Heart left ventricle (tissue), 16 donors: ENCODE results near the gene PACS2. TPM values are rescaled to one million over a fixed set of nuclear protein-coding genes. Genes with fewer than 3 reads are reported as not detected.

Experiments used
- ATAC-seq, 4 donors: fragments of 200-7000 bp; cut with Tn5 transposase; one replicate each; pipeline ENCODE4 v1.9.1; 2020 to 2022; ENCODE audit warnings: moderate library complexity in 4 of 4, mild to moderate bottlenecking in 3 of 4, moderate number of reproducible peaks in 1 of 4
- DNase-seq, 5 donors: peaks; one replicate each; pipeline ENCODE4 v3.0.0-alpha.2; 2020
- H3K27ac ChIP-seq, 12 donors: fragments of 200-600 bp; sonication (generic) in 4 of 12; one replicate each; pipeline versions ENCODE4 v1.5.0 to v1.8.0; 2016 to 2022; ENCODE audit warnings: mild to moderate bottlenecking in 2 of 12
- H3K27me3 ChIP-seq, 9 donors: fragments of 200-600 bp; sonication (generic) in 2 of 9; one replicate each; pipeline versions ENCODE4 v1.5.1 to v1.8.0; 2016 to 2022; ENCODE audit warnings: mild to moderate bottlenecking in 3 of 9
- H3K36me3 ChIP-seq, 9 donors: fragments of 200-600 bp; sonication (generic) in 2 of 9; one replicate each; pipeline versions ENCODE4 v1.5.0 to v1.8.0; 2018 to 2022; ENCODE audit warnings: mild to moderate bottlenecking in 2 of 9
- H3K4me1 ChIP-seq, 12 donors: fragments of 200-600 bp; sonication (generic) in 4 of 12; one replicate each; pipeline versions ENCODE4 v1.5.0 to v1.8.0; 2016 to 2022; ENCODE audit warnings: mild to moderate bottlenecking in 3 of 12
- H3K4me3 ChIP-seq, 12 donors: fragments of 200-600 bp; sonication (generic) in 4 of 12; one replicate each; pipeline versions ENCODE4 v1.5.0 to v1.8.0; 2017 to 2022; ENCODE audit warnings: mild to moderate bottlenecking in 9 of 12, moderate library complexity in 4 of 12
- H3K9me3 ChIP-seq, 12 donors: fragments of 200-600 bp; sonication (generic) in 4 of 12; one replicate each; pipeline versions ENCODE4 v1.5.0 to v1.8.0; 2016 to 2022; ENCODE audit warnings: mild to moderate bottlenecking in 1 of 12
- POLR2A ChIP-seq, 2 donors: fragments of 450-650 bp; IDR thresholded peaks; one replicate each; pipeline ENCODE4 v1.6.1; 2017; ENCODE audit warnings: antibody characterized with exemption in 2 of 2, mild to moderate bottlenecking in 2 of 2, moderate library complexity in 2 of 2
- WGBS, 4 donors: extraction: QIAGEN DNeasy Blood & Tissue Kit in 2 of 4; methylation state at CpG; one replicate each; pipeline versions ENCODE4 v1.1.5 to v1.1.7; 2013 to 2018; 5-methylcytosine and 5-hydroxymethylcytosine counted together
- intact Hi-C, 10 donors: fragments of 100-400 bp; cut with DNase I; formaldehyde crosslinking; loops; one replicate each; pipeline versions ENCODE4 v1.11.1 to v1.14.2; 2022
- polyA plus RNA-seq, 2 donors: library from polyadenylated mRNA; stranded (reverse); fragments of 200-250 nt; gene quantifications; one replicate each; pipeline ENCODE4 v1.2.3, GENCODE V29; 2013
- total RNA-seq, 9 donors: library from RNA; depleted of rRNA in 2 of 9; stranded (reverse); fragments of >200 nt in 2 of 9; fragmentation: NEBNext Ultra II Directional in 3 of 9; extraction: Animal tissue kit (Norgen Biotek cat#: 25700) in 3 of 9; gene quantifications; one replicate each; pipeline versions ENCODE4 v1.1.0 to v1.2.4, GENCODE V29; 2016 to 2023
- TF ChIP-seq, protein P1 (sequence below), 12 donors: fragments of 200-600 bp; sonication (generic) in 4 of 12; IDR thresholded peaks; one replicate each; pipeline versions ENCODE4 v1.5.0 to v1.8.0; 2018 to 2022; ENCODE audit warnings: antibody characterized with exemption in 12 of 12, mild to moderate bottlenecking in 5 of 12
- donor health status: ischemic (EF 13 %, LVEDD 7.1; RV severe dilation, severe dysfunction).
- donor health status: healthy with polysubstance abuse.
- donor health status: DM: no; HTN: yes; CAD: no.
- donor health status: DM: no; HTN: no; CAD: no.
- donor health status: ischemic (EF 25% LVEDD 6.9; RV normal size, moderate dysfunction).
- donor health status: ischemic (EF 25% LVEDD 5.7; RV mildly dilated, moderate dysfunction).
- donor health status: healthy.
- donor health status: DM: yes; HTN: yes; CAD: no.
- donor health status: ischemic (EF 35%, LVEDD 5.7; RV mildly dilated, moderate dysfunction).
- donor health status: nonischemic (EF 11% LVEDD 7.7; RV severe dilation, severe dysfunction).
- donor health status: DM: yes; HTN: yes; CAD: no.
- donor health status: PGD.
- donor health status: ischemic (EF 29% LVEDD 5.4; RV normal size, mild dysfunction).
- donor health status: nonischemic (EF 23%, LVEDD 6.1; RV moderate dilation, normal function).

The PACS2 gene
- total and polyA plus RNA-seq, 11 donors = 47.3 to 90.3 (median 60.8) TPM

DNA sequence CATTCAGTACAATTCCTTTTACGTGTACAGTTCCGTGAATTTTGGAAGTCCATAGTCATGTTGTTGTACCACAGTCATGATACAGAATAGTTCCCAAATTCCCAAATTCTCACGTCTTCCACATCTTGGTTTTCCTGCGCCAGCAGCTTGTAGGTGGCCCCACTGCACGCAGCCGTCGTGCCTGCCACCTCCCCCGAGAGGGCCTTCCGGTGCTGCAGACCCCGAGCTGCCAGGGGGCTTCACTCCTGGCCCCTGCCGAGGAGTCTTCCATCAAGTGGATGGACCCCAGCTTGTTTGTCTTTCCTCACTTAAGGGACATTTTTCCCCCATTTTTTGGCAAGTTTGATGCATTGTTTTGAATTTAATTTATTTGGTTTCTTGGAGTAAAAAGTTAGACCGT lies 121.9 kb downstream of the PACS2 start:
- TF ChIP-seq, protein P1, sequence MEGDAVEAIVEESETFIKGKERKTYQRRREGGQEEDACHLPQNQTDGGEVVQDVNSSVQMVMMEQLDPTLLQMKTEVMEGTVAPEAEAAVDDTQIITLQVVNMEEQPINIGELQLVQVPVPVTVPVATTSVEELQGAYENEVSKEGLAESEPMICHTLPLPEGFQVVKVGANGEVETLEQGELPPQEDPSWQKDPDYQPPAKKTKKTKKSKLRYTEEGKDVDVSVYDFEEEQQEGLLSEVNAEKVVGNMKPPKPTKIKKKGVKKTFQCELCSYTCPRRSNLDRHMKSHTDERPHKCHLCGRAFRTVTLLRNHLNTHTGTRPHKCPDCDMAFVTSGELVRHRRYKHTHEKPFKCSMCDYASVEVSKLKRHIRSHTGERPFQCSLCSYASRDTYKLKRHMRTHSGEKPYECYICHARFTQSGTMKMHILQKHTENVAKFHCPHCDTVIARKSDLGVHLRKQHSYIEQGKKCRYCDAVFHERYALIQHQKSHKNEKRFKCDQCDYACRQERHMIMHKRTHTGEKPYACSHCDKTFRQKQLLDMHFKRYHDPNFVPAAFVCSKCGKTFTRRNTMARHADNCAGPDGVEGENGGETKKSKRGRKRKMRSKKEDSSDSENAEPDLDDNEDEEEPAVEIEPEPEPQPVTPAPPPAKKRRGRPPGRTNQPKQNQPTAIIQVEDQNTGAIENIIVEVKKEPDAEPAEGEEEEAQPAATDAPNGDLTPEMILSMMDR (IDR thresholded peaks at IDR 0.05) = no peak
- TF ChIP-seq POLR2A (IDR thresholded peaks at IDR 0.05) = no peak
- intact Hi-C loops = no loop called here
- no peak for ATAC-seq
- Histone ChIP-seq H3K27me3 (no peaks in the 10 kb centered on the region), H3K4me1 (peaks cover 0 to 17% (median 0%) of the 10 kb centered on the region in 12 donors), H3K4me3 (no peak overlapping the region), H3K9me3 (peaks cover 0 to 13% (median 0%) of the 10 kb centered on the region in 12 donors), H3K36me3 (peaks cover 0 to 17% (median 0%) of the 10 kb centered on the region in 9 donors), H3K27ac (no peak overlapping the region)
- DNase-seq = no peak
- WGBS, 4 donors = 79 to 87% (median 83%) methylated on average over 12 of the region's 12 CpGs

DNA sequence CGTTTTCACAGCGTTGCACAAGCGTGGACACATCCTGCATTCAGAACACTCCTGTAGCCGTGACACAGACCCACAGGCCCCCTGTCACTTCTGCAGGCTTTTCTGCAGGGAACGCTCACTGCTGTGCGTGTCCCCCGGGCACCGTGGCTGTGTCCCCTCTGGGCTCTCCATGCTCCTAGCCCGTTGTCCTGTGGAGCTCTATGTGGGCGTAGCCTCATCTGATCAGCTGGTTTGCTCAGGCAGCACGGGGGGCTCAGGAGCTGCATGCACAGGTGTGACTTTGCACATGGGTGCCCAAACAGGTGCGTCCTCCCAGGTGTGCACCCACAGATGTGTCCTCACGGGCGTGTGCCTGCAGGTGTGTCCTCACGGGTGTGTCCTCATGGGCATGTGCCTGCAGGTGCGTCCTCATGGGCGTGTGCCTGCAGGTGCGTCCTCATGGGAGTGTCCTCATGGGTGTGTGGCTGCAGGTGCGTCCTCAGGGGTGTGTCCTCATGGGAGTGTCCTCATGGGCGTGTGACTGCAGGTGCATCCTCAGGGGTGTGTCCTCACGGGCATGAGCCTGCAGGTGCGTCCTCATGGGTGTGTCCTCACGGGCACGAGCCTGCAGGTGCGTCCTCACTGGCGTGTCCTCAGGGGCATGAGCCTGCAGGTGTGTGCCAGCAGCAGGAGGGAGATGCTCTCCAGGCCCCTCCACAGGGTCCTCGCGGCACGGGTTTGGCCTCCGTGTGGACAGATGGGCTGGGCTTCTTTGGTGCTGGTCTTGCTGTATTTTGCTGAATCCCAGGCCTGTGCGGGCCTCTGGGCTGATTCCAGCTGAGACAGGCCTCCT lies 122.6 kb downstream of the PACS2 start:
- no peak for TF ChIP-seq POLR2A (IDR thresholded peaks at IDR 0.05)
- TF ChIP-seq, protein P1 (IDR thresholded peaks at IDR 0.05) = no peak
- no peaks in the 10 kb centered on the region for H3K27me3 ChIP-seq
- DNase-seq (peak in 1 of 5 donors; percentile 44), ATAC-seq (no peak)
- H3K4me1 ChIP-seq = peaks cover 0 to 17% (median 0%) of the 10 kb centered on the region in 12 donors
- intact Hi-C loops = no loop called here
- 85 to 89% (median 87%) methylated on average over 27 to 31 of the region's 31 CpGs for WGBS, 4 donors
- no peak overlapping the region for H3K27ac ChIP-seq
- H3K36me3 ChIP-seq = peaks cover 0 to 19% (median 2%) of the 10 kb centered on the region in 9 donors
- H3K4me3 ChIP-seq = no peak overlapping the region
- peaks cover 0 to 8% (median 0%) of the 10 kb centered on the region in 12 donors for H3K9me3 ChIP-seq

DNA sequence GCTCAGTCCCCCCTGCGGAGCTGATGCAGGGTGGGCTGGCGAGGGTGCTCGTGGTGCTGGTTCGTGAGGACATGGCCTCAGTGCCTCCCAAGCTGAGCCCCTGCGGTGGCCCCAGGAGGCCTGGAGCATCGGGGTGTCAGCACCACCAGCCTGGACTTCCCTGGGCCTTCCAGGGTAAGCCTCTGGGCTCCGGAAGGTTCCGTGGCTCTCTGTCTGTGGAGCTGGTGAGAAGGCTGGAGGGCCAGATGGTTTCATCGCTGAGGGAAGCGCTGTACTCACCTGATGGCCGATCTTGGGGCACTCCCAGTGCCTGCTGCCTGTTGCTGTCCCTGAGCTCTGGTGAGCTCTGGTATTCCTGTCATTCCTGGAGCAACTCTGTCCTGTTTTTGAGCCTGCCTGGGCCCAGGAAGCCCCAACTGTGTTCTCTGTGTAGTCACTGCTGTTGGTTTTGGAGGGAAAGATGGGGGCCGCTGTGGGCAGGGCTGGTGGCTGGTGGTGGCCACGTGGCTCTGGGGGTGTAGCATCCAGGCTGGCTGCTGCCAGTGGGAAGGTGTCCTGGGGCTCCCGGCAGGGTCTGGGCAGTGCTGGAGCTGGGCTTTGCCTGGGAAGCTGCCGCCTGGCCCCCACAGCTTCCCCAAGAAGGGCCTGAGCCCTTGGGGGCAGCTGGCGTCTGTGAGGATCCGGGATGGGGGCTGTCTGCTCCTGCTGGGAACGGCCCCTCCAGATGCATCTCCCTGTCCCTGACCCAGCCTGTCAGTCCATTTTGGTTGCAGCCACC lies 123.4 kb downstream of the PACS2 start:
- H3K36me3 ChIP-seq = peaks cover 0 to 25% (median 11%) of the 10 kb centered on the region in 9 donors
- H3K4me1 ChIP-seq = peaks cover 0 to 17% (median 0%) of the 10 kb centered on the region in 12 donors
- TF ChIP-seq, protein P1 (IDR thresholded peaks at IDR 0.05) = no peak
- no peak for TF ChIP-seq POLR2A (IDR thresholded peaks at IDR 0.05)
- ATAC-seq (no peak), DNase-seq (peak in 1 of 5 donors; percentile 53)
- H3K9me3 ChIP-seq = peaks cover 0 to 8% (median 0%) of the 10 kb centered on the region in 12 donors
- WGBS, 4 donors = 88 to 95% (median 90%) methylated on average over 5 to 18 of the region's 18 CpGs
- H3K4me3 ChIP-seq = no peak overlapping the region
- no peak overlapping the region for H3K27ac ChIP-seq
- intact Hi-C loops = no loop called here
- no peaks in the 10 kb centered on the region for H3K27me3 ChIP-seq

DNA sequence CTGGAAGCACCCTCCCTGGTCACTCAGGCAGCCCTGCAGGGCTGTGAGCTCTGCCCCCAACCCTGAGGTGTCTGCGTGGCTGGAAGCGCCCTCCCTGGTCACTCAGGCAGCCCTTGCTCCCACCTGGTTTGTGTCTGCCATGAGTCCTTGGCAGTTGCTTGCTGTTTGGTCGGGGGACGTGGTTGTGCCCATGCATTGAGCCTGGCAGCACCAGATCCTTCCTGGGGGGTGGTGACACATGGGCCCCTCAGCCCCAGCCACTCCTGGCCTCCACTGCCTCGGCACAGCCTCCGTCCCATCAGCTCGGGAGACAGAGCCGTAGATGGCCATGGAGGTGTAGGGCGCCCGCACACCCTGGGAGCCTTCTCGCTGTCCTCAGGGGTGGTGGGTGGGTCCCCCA lies 124.6 kb downstream of the PACS2 start:
- H3K27ac ChIP-seq = no peak overlapping the region
- WGBS, 4 donors = 87 to 91% (median 90%) methylated on average over 4 to 11 of the region's 11 CpGs
- TF ChIP-seq POLR2A (IDR thresholded peaks at IDR 0.05) = no peak
- TF ChIP-seq, protein P1 (IDR thresholded peaks at IDR 0.05) = no peak
- H3K36me3 ChIP-seq = peaks cover 0 to 30% (median 16%) of the 10 kb centered on the region in 9 donors
- H3K4me3 ChIP-seq = no peak overlapping the region
- intact Hi-C loops = no loop called here
- peak in 1 of 5 donors; percentile 47 for DNase-seq
- peaks cover 0 to 8% (median 0%) of the 10 kb centered on the region in 12 donors for H3K9me3 ChIP-seq
- H3K27me3 ChIP-seq = no peaks in the 10 kb centered on the region
- peaks cover 0 to 17% (median 0%) of the 10 kb centered on the region in 12 donors for H3K4me1 ChIP-seq
- no peak for ATAC-seq
